ENCODE results near the gene AURKA. TPM values are rescaled to one million over a fixed set of nuclear protein-coding genes. Genes with fewer than 3 reads are reported as not detected.
"Not testable (repeated sequence)": the region's sequence is repeated elsewhere in the genome, so short reads cannot be mapped to it uniquely, and the experiment has no call there.

Gene AURKA
- polyA plus RNA-seq, 1 donor = 13.7 TPM

DNA sequence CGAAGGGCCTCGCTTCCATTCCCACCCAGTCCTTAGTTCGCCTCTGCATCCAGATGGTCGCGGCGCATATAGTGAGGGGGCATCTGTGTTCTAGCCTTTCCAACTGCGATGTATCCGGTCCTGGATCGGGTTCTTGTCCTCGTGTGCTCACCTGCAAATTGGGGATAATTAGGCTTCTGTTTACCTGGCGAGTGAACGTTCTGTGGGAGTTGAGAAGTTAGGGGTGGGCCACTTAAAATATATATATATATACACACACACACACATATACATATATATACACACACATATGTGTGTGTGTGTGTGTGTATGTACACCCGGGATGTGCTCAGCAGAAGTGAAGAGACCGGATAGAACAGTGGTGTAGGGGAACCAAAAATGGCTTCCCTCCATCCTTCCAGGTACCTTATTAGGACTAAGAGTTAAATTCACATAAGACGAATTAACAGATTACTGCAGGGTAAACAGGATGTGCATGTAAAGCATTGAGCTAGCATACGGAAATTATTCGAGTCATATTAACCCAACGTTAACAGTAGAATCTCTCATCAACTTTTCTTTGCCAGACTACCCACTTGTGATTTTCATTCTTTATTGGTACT lies 967 bp upstream of the AURKA start:
- H3K36me3 ChIP-seq (ENCODE audit: control insufficient read depth, insufficient read depth, low read length) = peaks cover 33% of the 10 kb centered on the region
- H3K4me1 ChIP-seq (ENCODE audit: control insufficient read depth, insufficient read depth, low read length) = peaks cover 4% of the 10 kb centered on the region
- WGBS (ENCODE audit: insufficient coverage, low lambda C conversion rate) = 8% methylated on average over 2 of the region's 18 CpGs
- no peaks in the 10 kb centered on the region for H3K27me3 ChIP-seq (ENCODE audit: control insufficient read depth, insufficient read depth, low read length)
- peak in 1 of 2 donors; percentile 29 for DNase-seq
- no peaks in the 10 kb centered on the region for H3K9me3 ChIP-seq (ENCODE audit: control insufficient read depth, low read depth, low read length)
- peak overlapping the region; percentile 78 for H3K4me3 ChIP-seq (ENCODE audit: low read length)
- peak overlapping the region; percentile 76 for H3K27ac ChIP-seq (ENCODE audit: low read length)

GRCh38 chr20:56391596-56392131 lies 351 bp downstream of the AURKA start:
- peak overlapping the region; percentile 78 for H3K4me3 ChIP-seq (ENCODE audit: low read length)
- no peak for DNase-seq
- 0% methylated on average over 3 of the region's 29 CpGs for WGBS (ENCODE audit: insufficient coverage, low lambda C conversion rate)
- H3K4me1 ChIP-seq (ENCODE audit: control insufficient read depth, insufficient read depth, low read length) = peaks cover 4% of the 10 kb centered on the region
- H3K36me3 ChIP-seq (ENCODE audit: control insufficient read depth, insufficient read depth, low read length) = peaks cover 22% of the 10 kb centered on the region
- H3K9me3 ChIP-seq (ENCODE audit: control insufficient read depth, low read depth, low read length) = no peaks in the 10 kb centered on the region
- H3K27me3 ChIP-seq (ENCODE audit: control insufficient read depth, insufficient read depth, low read length) = no peaks in the 10 kb centered on the region
- peak overlapping the region; percentile 76 for H3K27ac ChIP-seq (ENCODE audit: low read length)

DNA sequence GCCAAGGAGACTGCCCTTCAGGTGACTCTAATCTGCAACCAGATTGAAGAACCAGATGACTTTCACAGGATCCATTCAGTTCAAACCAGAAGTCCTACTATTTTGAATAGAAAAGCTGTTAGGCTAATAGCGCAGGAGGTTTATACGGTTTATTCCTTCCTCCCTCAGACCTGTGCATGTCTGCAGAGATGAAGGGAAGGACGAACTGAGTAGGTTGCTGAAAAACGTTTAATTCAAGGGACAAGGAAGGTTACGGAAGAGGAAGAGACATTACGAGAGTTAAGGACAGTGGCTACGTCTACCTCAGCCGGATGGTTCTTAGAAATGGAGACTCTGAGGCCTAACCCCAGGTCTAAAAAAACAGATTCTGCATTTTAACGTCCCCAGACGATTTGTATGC lies 978 bp downstream of the AURKA start:
- 0% methylated on average over 2 of the region's 10 CpGs for WGBS (ENCODE audit: insufficient coverage, low lambda C conversion rate)
- peak in 1 of 2 donors; percentile 29 for DNase-seq

GRCh38 chr20:56390396-56390795 lies 1.6 kb downstream of the AURKA start:
- Histone ChIP-seq H3K36me3 (ENCODE audit: control insufficient read depth, insufficient read depth, low read length) (peaks cover 19% of the 10 kb centered on the region), H3K4me3 (ENCODE audit: low read length) (peak overlapping the region; percentile 78)
- H3K4me1 ChIP-seq (ENCODE audit: control insufficient read depth, insufficient read depth, low read length); H3K27ac ChIP-seq (ENCODE audit: low read length); H3K27me3 ChIP-seq (ENCODE audit: control insufficient read depth, insufficient read depth, low read length); DNase-seq; H3K9me3 ChIP-seq (ENCODE audit: control insufficient read depth, low read depth, low read length): not testable (repeated sequence)
- WGBS (ENCODE audit: insufficient coverage, low lambda C conversion rate) = no CpG with 5 or more reads among the region's 9 CpGs

More for the DNA sequence above, 978 bp downstream of the AURKA start:
- peak overlapping the region; percentile 78 for H3K4me3 ChIP-seq (ENCODE audit: low read length)
- H3K27me3 ChIP-seq (ENCODE audit: control insufficient read depth, insufficient read depth, low read length) = no peaks in the 10 kb centered on the region
- H3K36me3 ChIP-seq (ENCODE audit: control insufficient read depth, insufficient read depth, low read length) = peaks cover 21% of the 10 kb centered on the region
- H3K4me1 ChIP-seq (ENCODE audit: control insufficient read depth, insufficient read depth, low read length) = peaks cover 4% of the 10 kb centered on the region
- no peaks in the 10 kb centered on the region for H3K9me3 ChIP-seq (ENCODE audit: control insufficient read depth, low read depth, low read length)
- H3K27ac ChIP-seq (ENCODE audit: low read length) = peak overlapping the region; percentile 6

DNA sequence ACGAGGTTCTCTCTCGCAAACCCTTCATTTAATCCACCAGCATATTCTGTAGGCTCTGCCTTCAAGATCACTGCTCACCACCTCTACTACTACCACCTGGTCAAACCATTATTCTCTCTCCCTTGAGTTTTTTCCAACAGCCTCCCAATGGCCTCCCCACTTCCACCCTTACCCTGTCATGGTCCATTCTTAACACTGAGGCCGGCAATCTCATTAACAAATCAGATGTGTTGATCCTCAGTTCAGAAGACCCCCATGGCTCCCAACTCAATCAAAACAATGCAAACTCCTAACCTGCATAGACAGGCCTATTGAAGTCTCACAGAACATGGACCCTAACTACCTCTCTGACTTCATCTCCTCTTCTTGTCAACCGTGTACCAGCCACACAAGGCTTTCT lies 2.2 kb downstream of the AURKA start:
- Histone ChIP-seq H3K27ac (ENCODE audit: low read length) (no peak overlapping the region), H3K4me1 (ENCODE audit: control insufficient read depth, insufficient read depth, low read length) (peaks cover 4% of the 10 kb centered on the region), H3K4me3 (ENCODE audit: low read length) (no peak overlapping the region), H3K36me3 (ENCODE audit: control insufficient read depth, insufficient read depth, low read length) (peaks cover 21% of the 10 kb centered on the region), H3K9me3 (ENCODE audit: control insufficient read depth, low read depth, low read length) (no peaks in the 10 kb centered on the region), H3K27me3 (ENCODE audit: control insufficient read depth, insufficient read depth, low read length) (no peaks in the 10 kb centered on the region)
- no peak for DNase-seq
- whole genome bisulfite sequencing (ENCODE audit: insufficient coverage, low lambda C conversion rate) = 100% methylated on average over 1 of the region's 4 CpGs

- no peaks in the 10 kb centered on the region for H3K27me3 ChIP-seq (ENCODE audit: control insufficient read depth, insufficient read depth, low read length)
- WGBS (ENCODE audit: insufficient coverage, low lambda C conversion rate) = 100% methylated on average over 2 of the region's 4 CpGs
Measured at GRCh38 chr20:56388882-56389281, 3.1 kb downstream of the AURKA start.

GRCh38 chr20:56386219-56386618 lies 5.8 kb downstream of the AURKA start:
- Histone ChIP-seq H3K9me3 (ENCODE audit: control insufficient read depth, low read depth, low read length) (no peaks in the 10 kb centered on the region), H3K27ac (ENCODE audit: low read length) (no peak overlapping the region), H3K27me3 (ENCODE audit: control insufficient read depth, insufficient read depth, low read length) (no peaks in the 10 kb centered on the region), H3K4me3 (ENCODE audit: low read length) (no peak overlapping the region), H3K4me1 (ENCODE audit: control insufficient read depth, insufficient read depth, low read length) (peaks cover 2% of the 10 kb centered on the region), H3K36me3 (ENCODE audit: control insufficient read depth, insufficient read depth, low read length) (peaks cover 35% of the 10 kb centered on the region)
- DNase-seq = no peak
- WGBS (ENCODE audit: insufficient coverage, low lambda C conversion rate) = 100% methylated on average over 2 of the region's 6 CpGs

More at GRCh38 chr20:56388882-56389281, 3.1 kb downstream of the AURKA start:
- Histone ChIP-seq H3K4me1 (ENCODE audit: control insufficient read depth, insufficient read depth, low read length) (peaks cover 2% of the 10 kb centered on the region), H3K36me3 (ENCODE audit: control insufficient read depth, insufficient read depth, low read length) (peaks cover 26% of the 10 kb centered on the region), H3K9me3 (ENCODE audit: control insufficient read depth, low read depth, low read length) (no peaks in the 10 kb centered on the region), H3K4me3 (ENCODE audit: low read length) (no peak overlapping the region), H3K27ac (ENCODE audit: low read length) (no peak overlapping the region)
- DNase-seq = no peak

DNA sequence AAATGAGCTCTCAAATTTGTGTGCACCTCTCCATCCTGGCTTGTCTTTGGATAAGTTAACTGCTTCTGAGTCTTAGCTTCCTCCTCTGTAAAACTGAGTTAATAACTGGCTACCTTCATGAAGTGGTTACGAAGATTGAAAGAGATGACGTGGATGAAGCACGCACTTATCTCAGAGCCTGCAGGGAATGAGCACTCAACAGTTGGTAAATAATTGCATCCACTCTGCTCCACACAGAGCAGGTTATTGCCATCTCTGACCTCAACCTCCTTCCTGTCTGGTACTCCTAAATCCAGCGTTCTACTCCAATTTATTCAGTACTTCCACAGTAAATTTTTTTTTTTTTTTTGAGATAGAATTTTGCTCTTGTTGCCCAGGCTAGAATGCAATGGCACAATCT lies 6.9 kb downstream of the AURKA start:
- no peak for DNase-seq
- no peaks in the 10 kb centered on the region for H3K9me3 ChIP-seq (ENCODE audit: control insufficient read depth, low read depth, low read length)
- WGBS (ENCODE audit: insufficient coverage, low lambda C conversion rate) = 100% methylated on average over 1 of the region's 4 CpGs
- no peaks in the 10 kb centered on the region for H3K4me1 ChIP-seq (ENCODE audit: control insufficient read depth, insufficient read depth, low read length)
- no peaks in the 10 kb centered on the region for H3K27me3 ChIP-seq (ENCODE audit: control insufficient read depth, insufficient read depth, low read length)
- no peak overlapping the region for H3K4me3 ChIP-seq (ENCODE audit: low read length)
- H3K36me3 ChIP-seq (ENCODE audit: control insufficient read depth, insufficient read depth, low read length) = peaks cover 35% of the 10 kb centered on the region
- H3K27ac ChIP-seq (ENCODE audit: low read length) = no peak overlapping the region

- WGBS (ENCODE audit: insufficient coverage, low lambda C conversion rate) = no CpG with 5 or more reads among the region's 8 CpGs
- no peak for DNase-seq
- H3K27ac ChIP-seq (ENCODE audit: low read length) = no peak overlapping the region
- no peaks in the 10 kb centered on the region for H3K9me3 ChIP-seq (ENCODE audit: control insufficient read depth, low read depth, low read length)
- no peak overlapping the region for H3K4me3 ChIP-seq (ENCODE audit: low read length)
- H3K4me1 ChIP-seq (ENCODE audit: control insufficient read depth, insufficient read depth, low read length) = no peaks in the 10 kb centered on the region
- no peaks in the 10 kb centered on the region for H3K27me3 ChIP-seq (ENCODE audit: control insufficient read depth, insufficient read depth, low read length)
- peaks cover 43% of the 10 kb centered on the region for H3K36me3 ChIP-seq (ENCODE audit: control insufficient read depth, insufficient read depth, low read length)
Measured at GRCh38 chr20:56383334-56383733, 8.7 kb downstream of the AURKA start.

- no peaks in the 10 kb centered on the region for H3K4me1 ChIP-seq (ENCODE audit: control insufficient read depth, insufficient read depth, low read length)
- peaks cover 44% of the 10 kb centered on the region for H3K36me3 ChIP-seq (ENCODE audit: control insufficient read depth, insufficient read depth, low read length)
- WGBS (ENCODE audit: insufficient coverage, low lambda C conversion rate) = no CpG with 5 or more reads among the region's 4 CpGs
Measured at GRCh38 chr20:56382696-56383095, 9.3 kb downstream of the AURKA start.

DNA sequence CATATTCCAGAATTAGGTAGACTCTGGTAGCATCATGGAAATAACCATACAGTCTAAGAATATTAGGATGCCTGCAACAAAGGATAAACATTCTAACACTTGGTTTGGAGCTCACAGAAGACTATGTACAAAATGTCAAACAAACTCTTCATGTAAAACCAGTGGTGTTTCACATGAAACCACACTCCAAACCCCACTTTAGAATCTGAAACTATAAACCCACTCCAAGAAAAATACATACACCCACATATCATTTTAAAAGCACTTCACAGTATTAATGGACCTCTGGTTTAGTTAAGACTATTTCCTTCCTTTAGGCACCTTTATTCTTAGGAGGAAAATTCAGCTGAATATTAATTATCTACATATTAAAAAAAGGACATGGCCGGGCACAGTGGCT lies 10.5 kb downstream of the AURKA start:
- Histone ChIP-seq H3K4me1 (ENCODE audit: control insufficient read depth, insufficient read depth, low read length) (no peaks in the 10 kb centered on the region), H3K27me3 (ENCODE audit: control insufficient read depth, insufficient read depth, low read length) (no peaks in the 10 kb centered on the region), H3K36me3 (ENCODE audit: control insufficient read depth, insufficient read depth, low read length) (peaks cover 44% of the 10 kb centered on the region), H3K4me3 (ENCODE audit: low read length) (no peak overlapping the region), H3K27ac (ENCODE audit: low read length) (no peak overlapping the region), H3K9me3 (ENCODE audit: control insufficient read depth, low read depth, low read length) (no peaks in the 10 kb centered on the region)
- WGBS (ENCODE audit: insufficient coverage, low lambda C conversion rate) = no CpG with 5 or more reads among the region's 1 CpG
- DNase-seq = no peak

More at GRCh38 chr20:56382696-56383095, 9.3 kb downstream of the AURKA start:
- H3K9me3 ChIP-seq (ENCODE audit: control insufficient read depth, low read depth, low read length) = no peaks in the 10 kb centered on the region
- H3K27ac ChIP-seq (ENCODE audit: low read length) = no peak overlapping the region
- DNase-seq = no peak
- no peak overlapping the region for H3K4me3 ChIP-seq (ENCODE audit: low read length)
- no peaks in the 10 kb centered on the region for H3K27me3 ChIP-seq (ENCODE audit: control insufficient read depth, insufficient read depth, low read length)
